NB4 (cell line): ENCODE measurements around the gene SLC5A9.
"Not testable (repeated sequence)": the region's sequence is repeated elsewhere in the genome, so short reads cannot be mapped to it uniquely, and the experiment has no call there.

ENCODE experiments used
- CTCF ChIP-seq: IDR thresholded peaks from one replicate; pipeline ENCODE4 v1.5.1; 2012; ENCODE audit warnings: low read depth, low read length
- MAX ChIP-seq: IDR thresholded peaks from 2 replicates; pipeline ENCODE4 v1.6.1; 2011; ENCODE audit warnings: low read depth, low read length
- MYC ChIP-seq: IDR thresholded peaks from 2 replicates; pipeline ENCODE4 v1.6.1; 2011; ENCODE audit warnings: low read depth, low read length
- POLR2A ChIP-seq: IDR thresholded peaks from 2 replicates; pipeline ENCODE4 v1.6.1; 2011; ENCODE audit warnings: mild to moderate bottlenecking; ENCODE audit not compliant: insufficient read length; ENCODE audit errors: extremely low read depth

GRCh38 chr1:48213462-48213861, 9.1 kb upstream of the SLC5A9 start:
- TF ChIP-seq CTCF, POLR2A, MAX, MYC: not testable (repeated sequence)
